Stimulated activated CD4-positive, alpha-beta T cell treated with anti-CD3 and anti-CD28 coated beads, Interleukin-2, amount 100 ng/mL, for 48 hours (primary cell): ENCODE measurements around the gene TICRR.

Source experiments
- DNase-seq, 2 donors: peaks; one replicate each; pipeline ENCODE4 v3.0.0-alpha.2; 2020

TICRR gene

DNA sequence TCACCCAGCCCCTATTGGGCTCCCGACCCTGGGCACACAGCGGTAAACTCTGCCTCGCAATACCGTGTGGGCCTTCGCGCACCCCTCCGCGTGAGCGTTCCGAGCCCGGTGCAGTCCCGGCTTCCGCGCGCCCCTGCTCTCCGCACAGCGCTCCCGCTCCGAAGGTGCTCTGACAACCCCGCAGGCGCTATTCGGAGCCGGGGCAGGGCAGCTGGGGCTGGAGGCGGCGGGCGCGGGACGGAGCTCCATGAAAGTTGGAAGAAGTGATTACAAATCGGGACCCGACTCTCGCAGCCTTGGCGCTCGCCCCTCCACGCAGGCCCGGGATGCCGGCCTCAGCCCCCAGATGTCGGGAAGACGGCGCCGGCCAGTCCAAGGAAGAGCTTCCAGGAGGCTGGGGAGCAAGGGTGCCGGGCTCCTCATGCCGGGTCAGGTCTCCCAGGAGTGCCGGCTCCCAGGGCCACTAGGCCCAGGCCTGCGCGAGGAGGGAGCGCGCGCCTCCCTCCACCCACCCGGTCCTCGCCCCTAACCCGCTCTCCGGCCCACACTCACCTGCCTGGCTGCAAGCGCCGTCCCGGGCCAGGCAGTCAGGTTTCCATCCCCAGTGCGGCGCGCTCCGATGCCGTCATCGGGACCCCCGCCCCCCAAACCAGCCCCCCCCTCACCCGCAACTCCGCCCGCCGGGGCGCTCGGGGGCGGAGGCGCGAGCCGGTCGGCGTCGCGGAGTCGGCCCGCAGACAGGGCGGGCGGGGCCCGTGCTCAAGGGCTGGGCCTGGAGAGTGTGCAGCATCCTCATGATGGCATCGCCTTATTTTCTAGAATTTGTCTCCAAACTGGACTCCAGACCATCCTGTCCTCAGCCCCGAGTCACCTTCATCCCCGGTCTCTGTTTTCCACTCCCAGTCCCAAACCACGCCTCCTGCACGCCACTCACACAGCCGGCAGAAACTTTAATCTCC, 79.9 kb downstream of the TICRR start, which contains the start of gene KIF7:
KIF7 (minus strand) TSS at position 621 of the 959 bp plus-strand sequence. CDS start 2,537 bp downstream, outside the sequence.
- no peak for DNase-seq

- no peak for DNase-seq
These were observed 81.0 kb downstream of the TICRR start for GRCh38 chr15:89656116-89656815.

DNA sequence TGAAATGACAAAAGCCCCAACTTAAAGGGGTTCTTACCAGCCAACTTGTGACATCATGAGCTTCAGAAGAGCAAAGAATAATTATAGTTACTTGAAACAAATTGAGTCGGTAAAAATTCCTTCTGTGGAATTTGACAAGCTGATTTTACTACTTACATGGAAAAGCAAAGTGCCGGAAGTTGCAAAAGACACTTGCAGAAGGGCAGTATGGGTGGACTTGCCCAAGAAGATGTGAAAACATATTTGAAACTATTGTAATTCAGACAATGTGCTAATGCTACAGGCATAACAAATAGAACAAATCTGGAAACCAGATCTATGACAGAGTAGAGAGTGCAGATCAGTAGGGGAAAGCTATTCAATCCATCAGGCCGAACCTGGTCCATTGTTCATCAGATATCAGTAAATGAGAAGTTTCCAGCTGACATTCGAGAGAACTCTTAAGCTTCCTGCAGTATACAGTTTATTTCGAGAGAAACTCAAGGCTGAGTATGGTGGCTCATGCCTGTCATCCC, 82.5 kb downstream of the TICRR start:
- no peak for DNase-seq

DNA sequence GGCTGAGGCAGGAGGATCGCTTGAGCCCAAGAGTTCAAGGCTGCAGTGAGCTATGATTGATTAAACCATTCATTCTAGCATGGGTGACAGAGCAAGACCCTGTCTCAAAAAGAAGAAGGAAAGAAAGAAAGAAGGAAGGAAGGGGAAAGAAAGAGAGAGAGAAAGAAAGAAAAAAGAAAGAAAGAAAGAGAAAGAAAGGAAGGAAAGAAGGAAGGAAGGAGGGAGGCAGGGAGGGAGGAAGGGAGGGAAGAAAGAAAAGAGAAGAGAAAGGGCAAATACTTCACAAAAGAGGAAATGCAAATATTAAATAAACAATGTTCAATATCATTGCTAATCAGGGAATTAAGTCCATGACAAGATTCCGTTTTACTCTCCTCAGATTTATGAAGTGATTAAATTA, 84.0 kb downstream of the TICRR start:
- no peak for DNase-seq

GRCh38 chr15:89660556-89660955, 85.3 kb downstream of the TICRR start:
- DNase-seq: no peak

DNA sequence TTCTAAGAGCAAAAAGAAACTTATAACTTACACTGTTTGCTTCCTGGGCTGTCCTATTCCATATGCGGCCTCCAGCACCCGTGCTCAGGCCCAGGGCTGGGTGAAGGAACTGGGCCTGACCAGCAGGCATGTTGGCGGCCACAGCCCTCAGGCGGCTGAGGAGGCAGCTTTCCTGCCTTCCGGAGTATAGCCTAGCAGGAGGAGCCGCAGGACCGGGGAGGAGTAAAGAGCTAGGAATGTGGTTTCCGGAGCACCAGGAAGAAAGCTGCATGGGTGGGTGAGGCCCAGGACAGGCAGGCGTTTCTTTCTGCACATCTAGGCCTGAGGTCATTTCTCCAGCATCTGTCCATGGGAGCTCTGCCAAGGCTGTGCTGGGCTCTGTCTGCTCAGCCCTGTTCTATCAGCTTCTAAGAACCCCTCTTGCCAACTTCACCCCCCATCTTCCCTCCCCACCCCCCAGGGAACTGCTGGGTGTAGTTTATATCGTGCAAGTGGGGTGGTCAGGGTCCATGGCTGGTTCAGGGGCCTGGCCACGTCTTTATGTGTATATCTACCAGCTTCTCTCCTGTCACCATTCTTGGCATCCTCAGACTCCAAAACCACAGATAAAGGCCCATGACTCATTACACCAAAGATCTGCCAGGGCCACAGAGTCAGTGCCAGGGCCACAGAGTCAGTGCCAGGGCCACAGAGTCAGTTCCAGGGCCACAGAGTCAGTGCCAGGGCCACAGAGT, 87.8 kb downstream of the TICRR start:
- no peak for DNase-seq

- no peak for DNase-seq
These were observed 89.4 kb downstream of the TICRR start for GRCh38 chr15:89664441-89665350.

- DNase-seq: no peak
These were observed 90.3 kb downstream of the TICRR start for GRCh38 chr15:89665449-89666181.

- DNase-seq: no peak
These were observed 91.1 kb downstream of the TICRR start for GRCh38 chr15:89666184-89666857.

DNA sequence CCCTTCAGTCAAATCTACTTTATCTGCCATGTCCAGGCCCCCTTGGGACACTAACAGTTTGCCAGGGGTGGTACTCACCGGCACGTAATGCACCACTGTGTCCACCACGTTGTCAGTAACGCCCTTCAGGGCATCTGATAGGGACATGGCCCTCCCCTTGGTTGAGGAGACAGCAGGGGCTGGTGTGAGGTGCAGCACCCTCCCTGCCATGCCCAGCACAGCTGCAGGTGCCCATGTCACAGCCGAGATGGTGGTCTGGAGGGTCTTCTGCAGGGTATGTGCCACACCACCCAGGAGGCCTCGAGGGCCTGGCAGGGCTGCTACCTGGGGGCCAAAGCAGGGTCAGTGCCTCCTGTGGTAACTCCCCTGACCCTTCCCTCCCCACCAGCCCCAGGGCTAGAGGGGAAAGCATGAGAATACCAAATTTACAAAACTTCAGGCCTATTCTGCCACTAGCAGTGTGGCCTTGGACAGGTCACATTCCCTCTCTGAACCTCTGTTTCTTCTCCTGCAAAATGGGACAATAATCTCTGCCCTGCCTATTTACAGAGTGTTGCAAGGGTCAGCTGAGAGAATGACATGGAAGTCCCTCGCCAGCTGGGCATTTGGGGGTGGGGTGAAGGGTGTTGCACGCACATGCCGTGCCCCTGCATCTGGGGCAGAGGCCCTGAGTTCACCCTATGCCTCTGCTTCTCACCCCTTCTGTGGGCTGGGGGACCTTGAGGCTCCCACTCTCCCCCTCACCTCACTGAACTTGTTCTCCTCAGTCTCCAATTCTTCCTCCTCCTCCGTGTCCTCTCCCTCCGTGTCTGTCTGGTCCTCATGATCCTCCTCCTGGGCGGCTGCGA, 91.8 kb downstream of the TICRR start:
- no peak for DNase-seq

- no peak for DNase-seq
These were observed 92.4 kb downstream of the TICRR start for GRCh38 chr15:89667706-89667960.

GRCh38 chr15:89668171-89668570, 92.9 kb downstream of the TICRR start:
- no peak for DNase-seq

- DNase-seq: no peak
These were observed 94.1 kb downstream of the TICRR start for GRCh38 chr15:89669309-89669865.

DNA sequence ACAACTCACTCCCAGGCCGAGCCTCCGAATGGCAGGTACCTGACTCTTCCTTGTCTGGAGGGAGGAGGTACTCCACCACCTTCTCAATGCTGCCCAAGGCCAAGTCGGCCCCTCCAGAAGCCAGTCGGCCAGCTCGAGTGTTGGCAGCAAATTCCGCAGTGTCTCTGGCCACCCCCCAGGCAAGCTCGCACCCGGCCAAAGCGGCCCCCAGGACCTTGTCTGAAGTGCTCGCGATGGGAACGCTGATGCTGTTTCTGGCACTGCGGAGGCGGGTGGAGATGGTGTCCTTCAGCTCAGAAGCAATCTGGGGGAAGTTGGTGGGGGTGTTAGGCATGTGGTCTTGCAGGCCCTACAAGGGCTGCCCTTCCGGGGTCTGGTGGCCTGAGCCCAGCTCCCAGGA, 94.7 kb downstream of the TICRR start:
- no peak for DNase-seq

GRCh38 chr15:89670971-89671560, 95.8 kb downstream of the TICRR start:
- DNase-seq: no peak

DNA sequence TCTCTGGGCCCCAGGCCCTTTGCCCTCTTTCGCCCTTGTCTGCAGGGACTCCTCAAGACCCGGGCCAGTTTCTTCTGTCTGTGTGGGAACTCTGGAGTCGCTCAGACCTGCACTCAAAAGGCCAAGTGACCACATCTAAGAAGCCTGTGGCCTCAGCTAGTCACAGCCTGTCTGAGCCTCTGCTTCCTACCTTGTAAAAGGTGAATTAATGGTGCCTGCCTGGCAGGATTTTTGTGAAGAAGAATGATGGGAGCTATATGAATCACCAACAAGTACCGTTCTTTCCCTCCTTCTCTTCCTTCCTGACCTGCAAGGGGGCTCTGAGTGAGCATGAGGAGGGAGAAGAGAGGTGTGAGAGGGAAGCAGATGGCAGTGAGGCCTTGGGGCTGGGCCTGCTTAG, 96.4 kb downstream of the TICRR start:
- no peak for DNase-seq

DNA sequence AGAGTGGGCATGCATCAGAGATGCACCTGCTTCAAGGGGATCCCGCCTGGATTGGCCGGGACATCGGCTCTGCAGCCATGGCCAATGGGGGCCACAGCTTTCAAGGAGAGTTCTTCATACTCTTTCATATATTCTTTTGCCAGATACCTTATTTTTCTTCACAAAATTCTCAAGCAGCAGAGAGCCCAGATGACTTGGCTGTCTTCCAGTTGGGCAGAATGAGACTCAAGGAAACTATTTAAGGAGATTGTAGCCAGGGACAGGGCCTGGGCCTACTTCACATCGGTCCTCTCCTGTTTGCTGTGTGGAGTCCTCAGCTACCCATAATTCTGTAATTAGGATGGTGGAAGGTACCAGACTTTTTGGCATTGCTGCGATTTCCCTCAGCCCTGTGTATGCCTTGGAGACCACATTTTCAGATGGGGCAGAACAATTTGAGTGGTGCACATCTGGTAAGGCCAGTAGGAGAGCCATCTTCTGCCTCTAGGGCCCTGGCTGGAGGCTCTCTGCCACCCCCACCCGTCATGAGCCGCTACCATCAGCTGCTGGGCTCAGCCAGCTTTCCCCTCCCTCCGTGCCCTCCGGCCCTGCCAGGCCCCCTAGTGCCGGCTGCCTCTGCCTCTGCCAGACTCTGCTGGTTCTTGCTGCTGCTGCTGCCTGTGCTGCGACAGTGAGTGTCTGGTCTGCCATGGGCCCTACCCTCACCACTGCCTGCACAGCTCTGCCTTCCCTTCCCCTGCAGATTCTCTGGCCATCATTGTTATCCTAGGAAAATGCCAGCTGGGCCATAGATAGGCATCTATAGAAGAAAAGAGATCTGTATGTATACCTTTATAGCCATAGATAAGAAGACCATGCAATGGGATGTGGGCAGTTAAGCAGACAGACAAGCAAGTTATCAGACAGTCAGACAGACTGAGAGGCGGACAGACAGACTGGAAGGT, 97.2 kb downstream of the TICRR start:
- DNase-seq: no peak

GRCh38 chr15:89673165-89673512, 97.9 kb downstream of the TICRR start:
- DNase-seq: peak in 1 of 2 donors; percentile 18
